BE2C (cell line): Measurements from ENCODE around the gene VENTX.
A peak's percentile ranks its signal among the peaks of the same experiment; 100 is the strongest.

ENCODE experiments used
- DNase-seq: peaks from one replicate; pipeline ENCODE4 v3.0.0-alpha.2; 2020
- H3K27me3 ChIP-seq: fragments of 250-450 bp; sonication (Bioruptor Pico); 2 replicates; pipeline ENCODE4 v1.5.1; 2020; ENCODE audit warnings: mild to moderate bottlenecking
- H3K36me3 ChIP-seq: fragments of 250-450 bp; sonication (Bioruptor Pico); 2 replicates; pipeline ENCODE4 v1.5.1; 2020; ENCODE audit warnings: mild to moderate bottlenecking
- H3K4me1 ChIP-seq: fragments of 250-450 bp; sonication (Bioruptor Pico); 2 replicates; pipeline ENCODE4 v1.5.1; 2020
- H3K4me3 ChIP-seq: 2 replicates; pipeline ENCODE4 v1.5.1; 2011; ENCODE audit warnings: low read depth, low read length
- H3K9me3 ChIP-seq: fragments of 250-450 bp; sonication (Bioruptor Pico); 2 replicates; pipeline ENCODE4 v1.5.1; 2020
- TF ChIP-seq, protein P1 (sequence below): IDR thresholded peaks from 2 replicates; pipeline ENCODE4 v1.5.1; 2012; ENCODE audit warnings: mild to moderate bottlenecking, low read depth, low read length

VENTX gene

DNA sequence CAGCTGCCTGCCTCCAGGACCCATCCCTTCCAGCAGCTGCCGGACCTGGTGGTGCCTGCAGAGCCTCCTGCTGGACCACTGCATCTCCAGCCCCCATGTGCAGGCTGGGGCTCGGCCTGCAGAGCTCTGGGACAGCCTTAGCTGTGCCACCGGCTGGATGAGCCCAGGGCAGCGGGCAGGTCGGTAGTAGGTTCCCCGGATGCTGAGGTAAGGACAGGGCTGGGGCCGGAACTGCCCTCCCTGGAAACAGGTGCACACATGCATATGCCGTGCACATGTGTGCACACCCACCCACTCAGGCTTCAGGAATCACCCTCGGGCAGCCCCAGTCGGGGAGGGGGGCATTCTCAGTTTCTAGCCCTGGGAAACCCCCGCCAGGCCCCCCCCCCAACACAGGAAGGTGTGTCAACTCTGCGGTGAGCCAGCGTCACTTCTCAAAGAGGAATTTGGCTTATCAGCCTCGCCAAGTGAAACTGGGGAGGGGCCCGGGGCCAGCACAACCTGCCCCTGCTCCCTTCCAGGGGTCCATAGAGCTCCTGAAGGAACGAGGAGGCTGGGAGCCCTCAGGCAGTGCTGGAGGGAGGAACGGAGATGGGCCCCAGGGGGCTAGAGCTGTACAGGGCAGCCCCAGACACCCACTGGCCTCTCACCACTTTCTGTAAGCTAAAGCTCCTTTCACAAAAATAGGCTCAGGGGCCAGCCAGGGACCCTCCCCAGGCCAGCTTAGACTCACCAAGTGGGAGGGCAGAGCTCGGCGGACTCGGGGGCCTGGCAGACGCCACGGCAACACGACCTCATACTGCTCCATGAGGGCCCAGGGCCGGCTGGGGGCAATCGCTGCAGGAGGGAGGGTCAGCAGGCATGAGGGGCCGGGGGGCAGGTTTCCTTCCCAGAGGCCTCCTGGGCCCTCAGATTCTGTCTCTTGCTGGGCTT, 37.4 kb downstream of the VENTX start:
- peaks cover 3% of the 10 kb centered on the region; the same call in 1 of the 2 replicates for H3K4me1 ChIP-seq
- TF ChIP-seq, protein P1, sequence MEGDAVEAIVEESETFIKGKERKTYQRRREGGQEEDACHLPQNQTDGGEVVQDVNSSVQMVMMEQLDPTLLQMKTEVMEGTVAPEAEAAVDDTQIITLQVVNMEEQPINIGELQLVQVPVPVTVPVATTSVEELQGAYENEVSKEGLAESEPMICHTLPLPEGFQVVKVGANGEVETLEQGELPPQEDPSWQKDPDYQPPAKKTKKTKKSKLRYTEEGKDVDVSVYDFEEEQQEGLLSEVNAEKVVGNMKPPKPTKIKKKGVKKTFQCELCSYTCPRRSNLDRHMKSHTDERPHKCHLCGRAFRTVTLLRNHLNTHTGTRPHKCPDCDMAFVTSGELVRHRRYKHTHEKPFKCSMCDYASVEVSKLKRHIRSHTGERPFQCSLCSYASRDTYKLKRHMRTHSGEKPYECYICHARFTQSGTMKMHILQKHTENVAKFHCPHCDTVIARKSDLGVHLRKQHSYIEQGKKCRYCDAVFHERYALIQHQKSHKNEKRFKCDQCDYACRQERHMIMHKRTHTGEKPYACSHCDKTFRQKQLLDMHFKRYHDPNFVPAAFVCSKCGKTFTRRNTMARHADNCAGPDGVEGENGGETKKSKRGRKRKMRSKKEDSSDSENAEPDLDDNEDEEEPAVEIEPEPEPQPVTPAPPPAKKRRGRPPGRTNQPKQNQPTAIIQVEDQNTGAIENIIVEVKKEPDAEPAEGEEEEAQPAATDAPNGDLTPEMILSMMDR: no peak
- peaks cover 3% of the 10 kb centered on the region; the same call in 1 of the 2 replicates for H3K36me3 ChIP-seq
- H3K9me3 ChIP-seq: no peaks in the 10 kb centered on the region
- no peak overlapping the region for H3K4me3 ChIP-seq
- no peak for DNase-seq
- H3K27me3 ChIP-seq: peaks cover 18% of the 10 kb centered on the region

DNA sequence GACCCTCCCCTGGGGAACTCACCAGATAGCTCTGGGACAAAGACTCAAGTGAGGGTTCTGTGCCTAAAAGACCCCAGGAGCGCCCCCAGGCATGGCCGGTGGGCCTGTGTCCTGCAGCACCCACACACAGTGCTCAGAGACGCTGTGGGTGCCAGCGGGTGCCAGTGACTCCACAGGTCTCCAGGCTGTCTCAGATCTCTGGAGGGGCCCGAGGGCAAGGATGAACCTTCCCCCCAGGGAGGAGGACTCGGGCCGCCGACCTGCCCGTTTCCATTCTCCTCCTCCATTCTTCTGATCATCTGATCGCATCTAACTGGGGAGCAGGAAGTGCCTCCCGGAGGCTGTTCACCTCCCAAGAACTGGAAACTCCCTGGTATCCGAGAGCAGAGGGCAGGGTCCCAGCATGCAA, 38.0 kb downstream of the VENTX start:
- TF ChIP-seq, protein P1: no peak
- H3K9me3 ChIP-seq: no peaks in the 10 kb centered on the region
- no peak for DNase-seq
- H3K4me1 ChIP-seq: peaks cover 3% of the 10 kb centered on the region; the same call in 1 of the 2 replicates
- H3K4me3 ChIP-seq: no peak overlapping the region
- H3K36me3 ChIP-seq: peaks cover 3% of the 10 kb centered on the region; the same call in 1 of the 2 replicates
- H3K27me3 ChIP-seq: peaks cover 18% of the 10 kb centered on the region

DNA sequence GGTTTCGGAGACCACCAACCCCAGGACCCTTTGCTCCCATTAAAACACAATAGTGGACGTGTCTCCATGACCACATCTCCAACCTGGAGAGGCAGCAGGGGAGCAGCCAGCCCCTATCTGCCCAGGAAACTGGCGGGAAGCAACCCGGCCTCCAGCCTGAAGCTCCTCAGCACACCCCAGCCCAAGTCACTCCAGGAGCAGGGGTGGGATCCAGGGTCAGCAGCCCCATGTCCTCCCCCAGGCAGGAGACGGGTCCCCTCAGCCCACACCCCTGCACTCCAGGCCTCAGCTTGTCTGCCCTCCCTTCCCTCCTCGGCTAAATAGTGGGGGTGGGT, 38.4 kb downstream of the VENTX start:
- DNase-seq: no peak
- Histone ChIP-seq H3K36me3 (peaks cover 3% of the 10 kb centered on the region; the same call in 1 of the 2 replicates), H3K4me1 (peaks cover 3% of the 10 kb centered on the region; the same call in 1 of the 2 replicates), H3K9me3 (no peaks in the 10 kb centered on the region), H3K27me3 (peaks cover 18% of the 10 kb centered on the region), H3K4me3 (no peak overlapping the region)
- TF ChIP-seq, protein P1: no peak

DNA sequence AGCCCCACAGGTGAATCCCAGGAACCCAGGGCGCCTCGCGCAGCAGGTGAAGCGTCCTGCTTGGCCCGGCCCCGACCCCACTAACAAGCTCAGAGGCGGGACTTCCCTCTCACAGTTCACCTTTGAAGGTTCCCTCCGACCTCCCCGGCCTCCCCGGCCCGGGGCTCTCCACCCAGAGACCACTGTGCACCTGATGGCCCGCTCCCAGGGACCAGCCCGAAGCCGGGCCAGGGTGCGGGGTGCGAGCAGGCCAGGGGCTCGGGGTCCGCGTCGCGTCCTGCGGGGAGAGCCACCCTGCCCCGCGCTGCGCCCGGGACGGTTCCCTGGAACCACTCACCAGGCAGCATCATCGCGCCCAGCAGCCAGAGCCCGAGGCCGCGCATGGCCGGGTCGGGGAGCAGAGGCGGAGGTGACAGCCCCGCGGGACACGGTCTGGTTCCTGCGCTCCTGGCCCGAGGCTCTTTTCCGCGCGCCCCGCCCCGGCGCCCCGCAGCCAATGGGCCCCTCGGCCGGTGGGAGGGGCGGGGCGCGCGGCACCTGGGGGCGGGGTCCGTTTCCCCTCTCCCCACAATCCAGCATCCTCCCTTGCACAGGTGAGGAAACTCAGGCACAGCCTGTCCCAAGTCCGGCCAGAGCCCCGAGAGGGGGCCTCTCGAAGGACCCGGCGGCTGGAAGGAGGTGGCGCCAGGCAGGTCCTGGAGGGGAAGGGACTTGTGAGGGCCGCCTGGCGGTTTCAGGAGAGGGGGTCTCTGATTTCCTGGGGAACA, 39.0 kb downstream of the VENTX start, which contains the start of gene ADAM8:
Gene ADAM8, minus strand, starts transcription at position 434 of the 767 bp plus-strand sequence. Its CDS starts 51 bp downstream, at position 383.
- TF ChIP-seq, protein P1: no peak
- Histone ChIP-seq H3K4me3 (no peak within 1 kb of the TSS), H3K4me1 (peaks cover 3% of the 10 kb centered on the region; the same call in 1 of the 2 replicates), H3K36me3 (peaks cover 3% of the 10 kb centered on the region; the same call in 1 of the 2 replicates), H3K27me3 (peaks cover 18% of the 10 kb centered on the region), H3K9me3 (no peaks in the 10 kb centered on the region)
- peak; percentile 54 for DNase-seq

GRCh38 chr10:133277277-133277992, 39.8 kb downstream of the VENTX start:
- H3K36me3 ChIP-seq: peaks cover 3% of the 10 kb centered on the region; the same call in 1 of the 2 replicates
- DNase-seq: no peak
- peaks cover 3% of the 10 kb centered on the region; the same call in 1 of the 2 replicates for H3K4me1 ChIP-seq
- H3K9me3 ChIP-seq: no peaks in the 10 kb centered on the region
- TF ChIP-seq, protein P1: no peak
- H3K27me3 ChIP-seq: peaks cover 18% of the 10 kb centered on the region
- H3K4me3 ChIP-seq: no peak overlapping the region
